Body of pancreas (tissue), 4 donors: Measurements from ENCODE around the gene COBLL1.

Source experiments
- CTCF ChIP-seq, 7 experiments: fragments of 450-650 bp in 4 of 7; fragments of 200-600 bp in 3 of 7; sonication (generic) in 3 of 7; IDR thresholded peaks; one replicate each; pipeline ENCODE4 v1.5.1; 2016 to 2019; ENCODE audit warnings: antibody characterized with exemption in 7 of 7
- POLR2A ChIP-seq, 3 donors: fragments of 450-650 bp; IDR thresholded peaks; one replicate each; pipeline ENCODE4 v1.6.1; 2016; ENCODE audit warnings: antibody characterized with exemption in 3 of 3, mild to moderate bottlenecking in 2 of 3

- TF ChIP-seq CTCF (IDR thresholded peaks at IDR 0.05), result no peak
- no peak for TF ChIP-seq POLR2A (IDR thresholded peaks at IDR 0.05)
Measured at GRCh38 chr2:164859251-164859818, 17.7 kb upstream of the COBLL1 start.
